Neural progenitor cell (in vitro differentiated cells): ENCODE data around the gene R3HDM4. TPM values are rescaled to one million over a fixed set of nuclear protein-coding genes. Genes with fewer than 3 reads are reported as not detected.

Experiments
- DNase-seq: peaks from one replicate; pipeline ENCODE4 v3.0.0-alpha.2; 2016; ENCODE audit warnings: low spot score
- H2AFZ ChIP-seq: fragments of 200-600 bp; sonication (generic); replicated peaks from 2 replicates; pipeline ENCODE4 v1.6.1; 2016; ENCODE audit warnings: antibody characterized with exemption
- H3F3A ChIP-seq: fragments of 200-600 bp; sonication (generic); 2 replicates; pipeline ENCODE4 v1.6.1; 2016; ENCODE audit warnings: antibody characterized with exemption, low read depth
- H3K27ac ChIP-seq: fragments of 200-600 bp; sonication (generic); 2 replicates; pipeline ENCODE4 v1.5.1; 2016; ENCODE audit warnings: mild to moderate bottlenecking
- H3K27me3 ChIP-seq: fragments of 200-600 bp; sonication (generic); 2 replicates; pipeline ENCODE4 v1.6.1; 2016; ENCODE audit warnings: mild to moderate bottlenecking, moderate library complexity
- H3K36me3 ChIP-seq: fragments of 200-600 bp; sonication (generic); 2 replicates; pipeline ENCODE4 v1.5.1; 2016
- H3K4me1 ChIP-seq: fragments of 200-600 bp; sonication (generic); 2 replicates; pipeline ENCODE4 v1.6.1; 2016; ENCODE audit warnings: mixed run types
- H3K4me2 ChIP-seq: fragments of 200-600 bp; sonication (generic); 2 replicates; pipeline ENCODE4 v1.6.1; 2016
- H3K4me3 ChIP-seq: fragments of 200-600 bp; sonication (generic); 2 replicates; pipeline ENCODE4 v1.5.1; 2016
- H3K79me2 ChIP-seq: fragments of 200-600 bp; sonication (generic); 2 replicates; pipeline ENCODE4 v1.6.1; 2016; ENCODE audit warnings: low read depth
- H3K9ac ChIP-seq: fragments of 200-600 bp; sonication (generic); 2 replicates; pipeline ENCODE4 v1.6.1; 2016
- H3K9me3 ChIP-seq: fragments of 200-600 bp; sonication (generic); 2 replicates; pipeline ENCODE4 v1.5.1; 2016; ENCODE audit warnings: low read depth
- H4K20me1 ChIP-seq: fragments of 200-600 bp; sonication (generic); 2 replicates; pipeline ENCODE4 v1.6.1; 2016; ENCODE audit warnings: low read depth
- H3K27ac Mint-ChIP-seq: 3 replicates; pipeline ENCODE4 v1.8.0; 2021; ENCODE audit warnings: mixed read lengths
- H3K27me3 Mint-ChIP-seq: 2 replicates; pipeline ENCODE4 v1.8.0; 2022; ENCODE audit warnings: low read depth, mild to moderate bottlenecking, inconsistent platforms, moderate library complexity, mixed read lengths; ENCODE audit not compliant: insufficient read depth
- H3K36me3 Mint-ChIP-seq: 3 replicates; pipeline ENCODE4 v1.8.0; 2021; ENCODE audit warnings: mixed read lengths
- H3K4me1 Mint-ChIP-seq: 3 replicates; pipeline ENCODE4 v1.8.0; 2021; ENCODE audit warnings: mixed read lengths
- H3K4me3 Mint-ChIP-seq: 3 replicates; pipeline ENCODE4 v1.8.0; 2021; ENCODE audit warnings: mild to moderate bottlenecking, moderate library complexity, mixed read lengths
- H3K9me3 Mint-ChIP-seq: 3 replicates; pipeline ENCODE4 v1.8.0; 2020; ENCODE audit warnings: mixed read lengths
- EZH2 ChIP-seq: fragments of 200-600 bp; sonication (generic); IDR thresholded peaks from 2 replicates; pipeline ENCODE4 v1.6.1; 2017; ENCODE audit warnings: antibody characterized with exemption, mild to moderate bottlenecking, moderate library complexity
- EZH2phosphoT487 ChIP-seq: fragments of 200-600 bp; sonication (generic); IDR thresholded peaks from 2 replicates; pipeline ENCODE4 v1.6.1; 2017; ENCODE audit warnings: antibody characterized with exemption
- total RNA-seq: library from RNA; depleted of rRNA; stranded (reverse); fragments of >200 nt; gene quantifications from 2 replicates; pipeline ENCODE4 v1.2.3, GENCODE V29; 2015; ENCODE audit warnings: low replicate concordance
- TF ChIP-seq, protein P1 (sequence below): fragments of 200-600 bp; sonication (generic); IDR thresholded peaks from 2 replicates; pipeline ENCODE4 v1.5.1; 2017; ENCODE audit warnings: antibody characterized with exemption, mild to moderate bottlenecking

R3HDM4 gene
- total RNA-seq, result 22.7 and 58.2 TPM in 2 replicates

DNA sequence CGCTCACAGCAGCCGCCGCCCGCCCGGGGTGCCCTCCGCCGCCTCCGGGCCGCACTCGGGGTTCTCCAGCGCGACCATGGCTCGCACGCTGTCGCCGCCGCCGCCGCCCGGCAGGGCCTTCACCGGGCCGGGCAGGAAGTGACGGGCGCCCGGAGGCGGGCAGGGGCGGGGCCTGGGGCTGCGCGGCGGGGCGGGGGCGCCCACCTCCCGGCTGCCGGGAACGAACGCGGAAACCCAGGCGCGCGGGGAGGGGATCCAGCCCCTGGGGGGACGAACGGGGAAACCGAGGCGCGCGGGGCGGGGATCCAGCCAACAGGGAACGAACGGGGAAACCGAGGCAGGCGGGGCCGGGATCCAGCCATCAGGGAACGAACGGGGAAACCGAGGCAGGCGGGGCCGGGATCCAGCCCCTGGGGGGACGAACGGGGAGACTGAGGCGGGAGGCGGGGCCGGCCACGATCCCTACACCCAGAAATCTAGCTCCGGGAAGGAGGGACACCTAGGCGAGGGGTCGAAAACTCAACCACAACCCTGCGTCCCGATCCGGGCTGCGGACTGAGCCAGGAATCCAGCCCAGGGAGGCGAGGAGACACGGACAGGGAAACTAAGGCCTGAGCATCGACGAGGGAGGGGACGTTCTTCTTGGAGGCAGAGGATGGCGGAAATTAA lies at the start of gene R3HDM4:
R3HDM4 (minus strand) TSS at position 140 of the 669 bp plus-strand sequence; CDS start at position 78, 62 bp downstream.
- H3K4me3 Mint-ChIP-seq, result peak within 1 kb of the TSS; percentile 86
- Histone ChIP-seq H3K4me2 (peak within 1 kb of the TSS; percentile 96), H3K27me3 (peaks cover 47% of the 10 kb centered on the region), H3K36me3 (no peaks in the 10 kb centered on the region), H2AFZ (peak within 1 kb of the TSS; percentile 99), H3F3A (peaks cover 46% of the 10 kb centered on the region), H4K20me1 (peaks cover 35% of the 10 kb centered on the region), H3K79me2 (peaks cover 41% of the 10 kb centered on the region), H3K27ac (no peak within 1 kb of the TSS), H3K4me1 (peaks cover 4% of the 10 kb centered on the region), H3K9ac (peak within 1 kb of the TSS; percentile 73), H3K9me3 (no peaks in the 10 kb centered on the region), H3K4me3 (peak within 1 kb of the TSS; percentile 88)
- H3K27ac Mint-ChIP-seq, result no peak within 1 kb of the TSS
- H3K9me3 Mint-ChIP-seq, result no peaks in the 10 kb centered on the region
- H3K4me1 Mint-ChIP-seq, result peaks cover 2% of the 10 kb centered on the region
- TF ChIP-seq EZH2 (no peak), EZH2phosphoT487 (no peak)
- TF ChIP-seq, protein P1, sequence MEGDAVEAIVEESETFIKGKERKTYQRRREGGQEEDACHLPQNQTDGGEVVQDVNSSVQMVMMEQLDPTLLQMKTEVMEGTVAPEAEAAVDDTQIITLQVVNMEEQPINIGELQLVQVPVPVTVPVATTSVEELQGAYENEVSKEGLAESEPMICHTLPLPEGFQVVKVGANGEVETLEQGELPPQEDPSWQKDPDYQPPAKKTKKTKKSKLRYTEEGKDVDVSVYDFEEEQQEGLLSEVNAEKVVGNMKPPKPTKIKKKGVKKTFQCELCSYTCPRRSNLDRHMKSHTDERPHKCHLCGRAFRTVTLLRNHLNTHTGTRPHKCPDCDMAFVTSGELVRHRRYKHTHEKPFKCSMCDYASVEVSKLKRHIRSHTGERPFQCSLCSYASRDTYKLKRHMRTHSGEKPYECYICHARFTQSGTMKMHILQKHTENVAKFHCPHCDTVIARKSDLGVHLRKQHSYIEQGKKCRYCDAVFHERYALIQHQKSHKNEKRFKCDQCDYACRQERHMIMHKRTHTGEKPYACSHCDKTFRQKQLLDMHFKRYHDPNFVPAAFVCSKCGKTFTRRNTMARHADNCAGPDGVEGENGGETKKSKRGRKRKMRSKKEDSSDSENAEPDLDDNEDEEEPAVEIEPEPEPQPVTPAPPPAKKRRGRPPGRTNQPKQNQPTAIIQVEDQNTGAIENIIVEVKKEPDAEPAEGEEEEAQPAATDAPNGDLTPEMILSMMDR, result no peak
- H3K36me3 Mint-ChIP-seq, result no peaks in the 10 kb centered on the region
- peaks cover 11% of the 10 kb centered on the region for H3K27me3 Mint-ChIP-seq
- DNase-seq, result peak; percentile 86

DNA sequence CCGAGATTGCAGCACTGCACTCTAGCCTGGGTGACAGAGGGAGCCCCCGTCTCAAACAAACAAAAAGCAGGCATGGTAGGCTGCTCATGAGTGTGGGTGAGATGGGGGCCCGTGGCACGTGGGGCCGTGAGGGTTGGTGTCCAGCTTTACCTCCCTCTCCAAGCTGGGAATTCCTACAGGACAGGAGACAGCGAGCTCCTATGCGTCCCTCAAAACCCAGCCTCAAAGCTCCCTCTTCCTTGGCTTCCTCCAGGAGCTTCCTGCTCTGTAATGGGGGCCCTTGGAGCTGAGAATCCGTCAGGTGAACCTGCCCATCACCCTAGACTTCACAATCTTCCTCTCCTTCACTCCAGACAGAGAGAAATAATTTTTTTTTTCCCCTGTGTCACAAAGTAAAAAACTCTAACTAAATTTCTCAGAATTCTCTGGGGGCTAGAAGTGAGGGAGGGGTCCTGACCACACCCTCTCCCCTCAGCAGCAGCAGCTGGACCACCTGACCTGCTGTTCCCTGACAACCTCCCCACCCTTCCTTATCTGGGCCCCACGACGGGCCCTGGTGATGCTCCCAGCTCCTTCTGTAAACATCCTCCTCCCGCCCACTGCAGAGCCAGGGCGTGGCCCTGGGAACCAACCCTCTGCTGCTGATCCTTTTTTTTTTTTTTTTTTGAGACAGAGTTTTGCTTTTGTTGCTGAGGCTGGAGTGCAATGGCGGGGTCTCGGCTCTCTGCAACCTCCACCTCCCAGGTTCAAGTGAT lies 49.0 kb upstream of the R3HDM4 start:
- no peak overlapping the region for H3K27ac Mint-ChIP-seq
- no peak overlapping the region for H2AFZ ChIP-seq

DNA sequence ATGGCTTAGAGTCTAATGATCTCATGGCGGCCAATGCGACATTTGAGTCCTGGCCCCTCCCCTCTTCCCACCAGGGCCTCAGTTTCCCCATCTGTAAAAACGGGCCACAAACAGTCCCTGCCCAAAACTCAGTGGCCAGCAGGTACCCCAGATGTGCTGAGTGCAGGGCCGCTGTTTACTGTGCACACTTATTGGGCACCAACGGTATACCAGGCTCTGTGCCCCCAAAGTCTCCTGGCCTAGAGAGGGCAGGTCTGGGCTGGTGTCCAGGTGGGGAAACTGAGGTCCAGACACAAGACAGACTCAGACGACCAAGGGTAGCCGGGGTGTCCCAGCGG lies 47.6 kb upstream of the R3HDM4 start:
- no peak overlapping the region for H3K4me3 Mint-ChIP-seq
- Histone ChIP-seq H3K27me3 (no peaks in the 10 kb centered on the region), H3K4me2 (no peak overlapping the region), H3F3A (peaks cover 20% of the 10 kb centered on the region), H3K9ac (no peak overlapping the region), H3K79me2 (peaks cover 40% of the 10 kb centered on the region), H3K36me3 (peaks cover 4% of the 10 kb centered on the region), H3K27ac (no peak overlapping the region), H4K20me1 (peaks cover 18% of the 10 kb centered on the region), H3K9me3 (no peaks in the 10 kb centered on the region), H3K4me1 (peaks cover 15% of the 10 kb centered on the region), H2AFZ (no peak overlapping the region), H3K4me3 (no peak overlapping the region)
- no peak for TF ChIP-seq EZH2
- no peak for TF ChIP-seq EZH2phosphoT487
- TF ChIP-seq, protein P1, result no peak
- H3K36me3 Mint-ChIP-seq, result peaks cover 19% of the 10 kb centered on the region
- H3K9me3 Mint-ChIP-seq, result no peaks in the 10 kb centered on the region
- H3K4me1 Mint-ChIP-seq, result peaks cover 30% of the 10 kb centered on the region
- DNase-seq, result no peak
- peaks cover 5% of the 10 kb centered on the region for H3K27me3 Mint-ChIP-seq
- no peak overlapping the region for H3K27ac Mint-ChIP-seq

More for the DNA sequence above, 49.0 kb upstream of the R3HDM4 start:
- no peak for TF ChIP-seq EZH2
- no peak for TF ChIP-seq EZH2phosphoT487
- TF ChIP-seq, protein P1, result no peak
- Histone ChIP-seq H3F3A (peaks cover 5% of the 10 kb centered on the region), H3K27me3 (no peaks in the 10 kb centered on the region), H3K9ac (no peak overlapping the region), H3K36me3 (peaks cover 9% of the 10 kb centered on the region), H3K79me2 (peaks cover 34% of the 10 kb centered on the region), H4K20me1 (peaks cover 9% of the 10 kb centered on the region), H3K4me3 (no peak overlapping the region), H3K9me3 (no peaks in the 10 kb centered on the region), H3K4me2 (no peak overlapping the region), H3K4me1 (peaks cover 6% of the 10 kb centered on the region), H3K27ac (no peak overlapping the region)
- Mint-ChIP-seq H3K4me1 (peaks cover 23% of the 10 kb centered on the region), H3K27me3 (peaks cover 5% of the 10 kb centered on the region), H3K9me3 (peaks cover 3% of the 10 kb centered on the region), H3K4me3 (no peak overlapping the region), H3K36me3 (peaks cover 25% of the 10 kb centered on the region)
- no peak for DNase-seq
